Left lung (tissue), 10 donors: ENCODE measurements around the gene PLIN5. TPM values are rescaled to one million over a fixed set of nuclear protein-coding genes. Genes with fewer than 3 reads are reported as not detected.
A peak's percentile ranks its signal among the peaks of the same experiment; 100 is the strongest.

ENCODE experiments used
- ATAC-seq: fragments of 200-7000 bp; cut with Tn5 transposase; one replicate; pipeline ENCODE4 v1.9.1; 2020; ENCODE audit warnings: moderate library complexity
- DNase-seq, 4 donors: peaks; one replicate each; pipeline ENCODE4 v3.0.0-alpha.2; 2013 to 2020
- H3K27ac ChIP-seq, 2 donors: fragments of 200-600 bp; sonication (generic) in 1 of 2; one replicate each; pipeline versions ENCODE4 v1.5.0 to v1.8.0; 2020 to 2021
- H3K27me3 ChIP-seq, 2 donors: fragments of 200-600 bp; sonication (generic) in 1 of 2; one replicate each; pipeline versions ENCODE4 v1.5.0 to v1.8.0; 2020 to 2021
- H3K36me3 ChIP-seq, 2 donors: fragments of 200-600 bp; sonication (generic) in 1 of 2; one replicate each; pipeline versions ENCODE4 v1.5.0 to v1.8.0; 2020 to 2021
- H3K4me1 ChIP-seq, 2 donors: fragments of 200-600 bp; one replicate each; pipeline ENCODE4 v1.8.0; 2021
- H3K4me3 ChIP-seq, 2 donors: fragments of 200-600 bp; sonication (generic) in 1 of 2; one replicate each; pipeline versions ENCODE4 v1.5.0 to v1.8.0; 2020 to 2021; ENCODE audit warnings: mild to moderate bottlenecking in 1 of 2
- H3K9me3 ChIP-seq, 2 donors: fragments of 200-600 bp; sonication (generic) in 1 of 2; one replicate each; pipeline versions ENCODE4 v1.5.0 to v1.8.0; 2020 to 2021
- intact Hi-C, 2 donors: fragments of 100-400 bp; cut with DNase I; formaldehyde crosslinking; loops; one replicate each; pipeline versions ENCODE4 v1.11.2 to v1.14.2; 2022
- polyA plus RNA-seq, 6 donors: library from polyadenylated mRNA; unstranded; fragments of 120-200 nt; gene quantifications; one replicate each; pipeline ENCODE4 v1.2.1, GENCODE V29; 2013; ENCODE audit not compliant: insufficient read length in 6 of 6
- total RNA-seq, 2 donors: library from RNA; stranded (reverse); fragmentation: NEBNext Ultra II Directional; extraction: Animal tissue kit (Norgen Biotek cat#: 25700); gene quantifications; one replicate each; pipeline ENCODE4 v1.2.1, GENCODE V29; 2021
- TF ChIP-seq, protein P1 (sequence below), 2 donors: fragments of 200-600 bp; sonication (generic) in 1 of 2; IDR thresholded peaks; one replicate each; pipeline versions ENCODE4 v1.5.0 to v1.8.0; 2021; ENCODE audit warnings: antibody characterized with exemption in 2 of 2
- donor health status: DM: no; HTN: yes; CAD: no.
- donor health status: DM: no; HTN: no; CAD: no.

PLIN5 gene
- total and polyA plus RNA-seq, 8 donors: 1.8 to 15.9 (median 2.4) TPM

DNA sequence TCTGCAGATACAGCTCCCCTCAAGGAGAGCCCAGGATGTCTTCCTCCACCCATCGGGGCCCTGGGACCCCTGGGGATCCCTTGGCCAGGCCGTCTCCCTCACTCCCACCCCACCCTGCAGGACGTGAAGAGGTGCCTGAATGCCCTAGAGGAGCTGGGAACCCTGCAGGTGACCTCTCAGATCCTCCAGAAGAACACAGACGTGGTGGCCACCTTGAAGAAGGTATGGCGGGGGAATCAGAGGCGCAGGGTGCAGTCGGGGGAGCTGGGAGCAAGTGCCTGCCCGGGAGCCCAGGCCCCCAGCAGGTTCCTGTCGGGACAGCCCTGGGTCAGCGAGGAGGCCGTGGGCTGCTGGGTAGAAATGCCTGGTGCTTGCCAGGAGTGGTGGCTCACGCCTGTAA is 36.3 kb downstream of the PLIN5 start:
- ATAC-seq: no peak
- TF ChIP-seq, protein P1, sequence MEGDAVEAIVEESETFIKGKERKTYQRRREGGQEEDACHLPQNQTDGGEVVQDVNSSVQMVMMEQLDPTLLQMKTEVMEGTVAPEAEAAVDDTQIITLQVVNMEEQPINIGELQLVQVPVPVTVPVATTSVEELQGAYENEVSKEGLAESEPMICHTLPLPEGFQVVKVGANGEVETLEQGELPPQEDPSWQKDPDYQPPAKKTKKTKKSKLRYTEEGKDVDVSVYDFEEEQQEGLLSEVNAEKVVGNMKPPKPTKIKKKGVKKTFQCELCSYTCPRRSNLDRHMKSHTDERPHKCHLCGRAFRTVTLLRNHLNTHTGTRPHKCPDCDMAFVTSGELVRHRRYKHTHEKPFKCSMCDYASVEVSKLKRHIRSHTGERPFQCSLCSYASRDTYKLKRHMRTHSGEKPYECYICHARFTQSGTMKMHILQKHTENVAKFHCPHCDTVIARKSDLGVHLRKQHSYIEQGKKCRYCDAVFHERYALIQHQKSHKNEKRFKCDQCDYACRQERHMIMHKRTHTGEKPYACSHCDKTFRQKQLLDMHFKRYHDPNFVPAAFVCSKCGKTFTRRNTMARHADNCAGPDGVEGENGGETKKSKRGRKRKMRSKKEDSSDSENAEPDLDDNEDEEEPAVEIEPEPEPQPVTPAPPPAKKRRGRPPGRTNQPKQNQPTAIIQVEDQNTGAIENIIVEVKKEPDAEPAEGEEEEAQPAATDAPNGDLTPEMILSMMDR (IDR thresholded peaks at IDR 0.05): no peak

DNA sequence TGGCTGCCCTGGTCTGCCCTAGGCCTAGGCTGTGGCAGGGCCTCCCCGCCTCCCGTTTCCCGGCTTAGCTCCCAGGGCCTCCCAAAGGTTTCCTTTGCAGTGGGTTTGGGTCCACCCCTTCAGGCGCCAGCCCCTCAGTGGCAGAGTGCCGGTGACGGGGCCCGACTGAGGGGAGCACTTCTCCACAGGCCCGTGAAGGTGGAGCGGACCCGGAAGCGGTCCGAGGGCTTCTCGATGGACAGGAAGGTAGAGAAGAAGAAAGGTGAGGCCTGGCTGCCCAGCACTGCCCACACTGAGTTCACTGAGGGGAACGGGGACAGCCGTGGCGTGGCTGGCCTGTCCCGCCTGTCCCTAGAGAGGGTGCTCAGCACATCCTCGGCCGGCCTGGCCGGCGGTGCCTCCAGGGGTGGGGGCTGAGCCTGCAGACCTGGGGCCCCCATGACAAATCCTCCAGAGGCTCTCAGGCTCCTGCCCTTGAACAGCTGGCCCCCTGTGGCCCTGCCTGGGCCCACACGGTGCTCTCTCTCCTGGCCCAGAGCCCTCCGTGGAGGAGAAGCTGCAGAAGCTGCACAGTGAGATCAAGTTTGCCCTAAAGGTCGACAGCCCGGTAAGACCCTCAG is 37.1 kb downstream of the PLIN5 start:
- TF ChIP-seq, protein P1 (IDR thresholded peaks at IDR 0.05): no peak
- peaks cover 0 to 97% of the 10 kb centered on the region in 2 donors for H3K36me3 ChIP-seq
- ATAC-seq: no peak

More for the DNA sequence above, 36.3 kb downstream of the PLIN5 start:
- H3K9me3 ChIP-seq: no peaks in the 10 kb centered on the region
- no peaks in the 10 kb centered on the region for H3K27me3 ChIP-seq
- no peak for DNase-seq
- H3K4me1 ChIP-seq: no peaks in the 10 kb centered on the region
- H3K27ac ChIP-seq: no peak overlapping the region
- H3K36me3 ChIP-seq: peaks cover 0 to 100% of the 10 kb centered on the region in 2 donors
- H3K4me3 ChIP-seq: no peak overlapping the region
- intact Hi-C loops: no loop called here

DNA sequence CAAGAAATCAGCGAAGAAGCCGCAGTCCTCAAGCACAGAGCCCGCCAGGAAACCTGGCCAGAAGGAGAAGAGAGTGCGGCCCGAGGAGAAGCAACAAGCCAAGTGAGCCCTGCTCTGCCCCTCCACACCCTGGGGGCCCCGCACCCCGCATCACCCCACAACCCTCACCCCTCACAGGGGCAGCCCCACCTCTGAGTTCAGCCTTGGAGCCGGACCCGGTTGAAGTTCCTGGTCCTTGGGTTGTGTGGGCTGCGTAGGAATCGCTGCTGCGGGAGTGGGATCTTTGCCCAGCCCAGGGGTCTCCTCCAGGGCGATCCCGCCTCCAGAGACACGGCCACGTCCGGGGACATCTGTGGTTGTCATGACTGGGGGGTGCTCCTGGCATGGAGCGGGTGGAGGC is 38.7 kb downstream of the PLIN5 start:
- Histone ChIP-seq H3K27me3 (no peaks in the 10 kb centered on the region), H3K36me3 (peaks cover 0 to 90% of the 10 kb centered on the region in 2 donors), H3K4me3 (no peak overlapping the region), H3K4me1 (no peaks in the 10 kb centered on the region), H3K9me3 (no peaks in the 10 kb centered on the region), H3K27ac (no peak overlapping the region)
- DNase-seq (no peak), ATAC-seq (no peak)
- intact Hi-C loops: no loop called here
- TF ChIP-seq, protein P1 (IDR thresholded peaks at IDR 0.05): no peak

More for the DNA sequence above, 37.1 kb downstream of the PLIN5 start:
- Histone ChIP-seq H3K27ac (no peak overlapping the region), H3K4me3 (no peak overlapping the region), H3K9me3 (no peaks in the 10 kb centered on the region), H3K4me1 (no peaks in the 10 kb centered on the region), H3K27me3 (no peaks in the 10 kb centered on the region)
- no peak for DNase-seq
- intact Hi-C loops: no loop called here

DNA sequence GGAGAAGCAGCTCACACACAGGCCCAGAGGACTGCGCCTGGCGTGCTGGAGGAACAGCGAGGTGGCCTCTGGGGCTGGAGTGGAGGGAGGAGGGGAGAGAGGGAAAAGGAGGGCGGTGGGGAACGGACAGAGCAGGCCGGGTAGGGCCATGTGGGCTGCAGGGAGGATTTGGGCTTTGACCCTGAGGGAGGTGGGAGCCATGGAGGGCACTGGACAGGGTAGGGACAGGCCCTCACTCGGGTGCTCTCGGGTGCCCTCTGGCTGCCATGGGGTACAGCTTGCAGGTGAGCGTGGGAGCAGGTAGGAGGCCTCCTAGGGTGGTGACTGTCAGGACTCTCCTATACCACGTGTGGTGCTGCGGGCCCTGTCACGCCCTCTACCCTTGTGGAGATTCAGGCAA is 39.6 kb downstream of the PLIN5 start:
- ATAC-seq (peak; percentile 13), DNase-seq (no peak)
- Histone ChIP-seq H3K27ac (no peak overlapping the region), H3K4me1 (no peaks in the 10 kb centered on the region), H3K27me3 (no peaks in the 10 kb centered on the region), H3K4me3 (no peak overlapping the region), H3K36me3 (peaks cover 0 to 87% of the 10 kb centered on the region in 2 donors), H3K9me3 (no peaks in the 10 kb centered on the region)
- TF ChIP-seq, protein P1 (IDR thresholded peaks at IDR 0.05): no peak
- intact Hi-C loops: no loop called here

DNA sequence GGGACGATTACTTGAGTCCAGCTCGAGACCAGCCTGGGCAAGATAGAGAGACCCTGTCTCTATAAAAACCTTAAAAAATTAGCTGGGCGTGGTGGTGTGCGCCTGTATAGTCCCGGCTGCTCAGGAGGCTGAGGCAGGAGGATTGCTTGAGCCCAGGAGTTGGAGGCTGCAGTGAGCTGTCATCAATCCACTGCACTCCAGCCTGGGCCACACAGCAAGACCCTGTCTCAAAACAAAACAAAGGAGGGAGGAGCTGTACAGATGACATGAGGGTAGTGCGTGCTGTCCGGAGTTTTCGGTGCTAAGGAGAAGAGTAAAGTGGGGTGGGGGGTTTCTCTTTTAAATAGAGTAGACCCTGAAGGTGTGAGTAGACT is 40.3 kb downstream of the PLIN5 start:
- TF ChIP-seq, protein P1 (IDR thresholded peaks at IDR 0.05): no peak
- H3K4me1 ChIP-seq: no peaks in the 10 kb centered on the region
- ATAC-seq: no peak
- peaks cover 0 to 87% of the 10 kb centered on the region in 2 donors for H3K36me3 ChIP-seq
- H3K4me3 ChIP-seq: no peak overlapping the region
- no peak overlapping the region for H3K27ac ChIP-seq
- H3K27me3 ChIP-seq: no peaks in the 10 kb centered on the region
- intact Hi-C loops: no loop called here
- DNase-seq: no peak
- no peaks in the 10 kb centered on the region for H3K9me3 ChIP-seq
